ENCODE measurements around the gene TMC8. TPM values are rescaled to one million over a fixed set of nuclear protein-coding genes. Genes with fewer than 3 reads are reported as not detected.
A peak's percentile ranks its signal among the peaks of the same experiment; 100 is the strongest.

TMC8 gene
- polyA plus RNA-seq, 3 donors: 1.1 to 3.5 (median 2.4) TPM

DNA sequence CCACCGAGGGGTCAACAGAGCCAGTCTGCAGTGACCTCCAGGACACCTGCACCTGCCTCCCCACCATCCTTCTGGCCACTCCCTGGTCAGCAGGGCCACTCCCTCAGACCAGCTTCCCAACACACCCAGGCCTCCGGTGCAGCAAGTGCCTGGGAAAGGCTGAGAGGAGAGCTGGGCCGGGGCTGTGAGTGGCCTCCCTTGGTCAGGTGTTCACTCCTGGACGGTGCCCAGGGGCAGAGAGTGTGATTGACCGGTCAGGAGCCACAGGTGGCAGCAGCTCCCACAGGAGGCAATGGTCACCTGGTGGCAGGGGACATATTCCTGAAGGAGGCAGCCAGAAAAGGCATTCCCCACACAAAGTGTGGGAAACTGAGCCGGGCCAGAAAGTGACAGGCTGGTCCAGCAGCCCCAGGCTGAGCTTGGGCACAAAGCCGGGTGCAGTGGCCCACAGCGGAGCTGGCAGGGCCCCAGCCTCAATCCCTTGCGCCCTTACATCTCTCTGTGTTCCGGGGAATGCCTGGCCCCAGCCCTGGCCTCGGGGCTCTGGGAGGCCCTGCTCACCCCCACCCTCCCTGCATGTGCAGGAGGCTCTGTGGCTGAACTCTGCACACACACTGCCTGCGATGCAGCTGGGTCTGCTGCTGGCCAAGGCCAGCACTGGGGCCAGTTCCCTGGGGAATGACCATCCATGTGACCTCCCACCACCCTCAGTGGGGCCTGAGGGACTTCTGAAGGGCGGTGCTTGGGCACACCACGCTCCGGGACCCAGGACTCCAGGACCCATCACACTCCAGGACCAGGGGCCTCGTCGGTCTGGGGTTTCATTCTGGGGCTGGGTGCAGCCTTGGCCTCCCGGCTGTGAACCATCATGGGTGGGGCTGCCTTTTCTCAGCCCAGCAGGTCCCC lies 14.4 kb downstream of the TMC8 start:
- no peak for DNase-seq (ENCODE audit: extremely low read depth in 1 of 11, low read depth in 9 of 11, low spot score in 4 of 11)

DNA sequence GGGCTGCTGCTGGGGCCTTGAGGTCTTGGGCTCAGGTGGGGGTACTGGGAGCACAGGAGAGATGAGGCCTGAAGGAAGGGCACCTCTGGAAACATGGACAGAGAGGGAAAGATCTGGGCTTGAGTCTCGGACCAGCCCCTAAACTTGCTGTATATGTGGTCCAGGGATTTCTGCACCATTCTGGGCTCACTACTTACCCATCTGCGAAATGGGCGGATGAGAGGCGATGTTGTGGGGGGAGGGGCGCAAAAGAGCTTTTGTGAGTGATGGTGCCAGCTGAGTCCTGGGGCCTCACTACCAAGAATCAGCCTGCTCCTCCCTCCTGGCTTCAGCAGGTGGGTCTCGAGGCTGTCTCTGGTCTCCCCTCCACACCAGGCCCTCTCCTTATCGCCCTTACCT lies 15.9 kb downstream of the TMC8 start:
- no peak for DNase-seq (ENCODE audit: extremely low read depth in 1 of 11, low read depth in 9 of 11, low spot score in 4 of 11)

DNA sequence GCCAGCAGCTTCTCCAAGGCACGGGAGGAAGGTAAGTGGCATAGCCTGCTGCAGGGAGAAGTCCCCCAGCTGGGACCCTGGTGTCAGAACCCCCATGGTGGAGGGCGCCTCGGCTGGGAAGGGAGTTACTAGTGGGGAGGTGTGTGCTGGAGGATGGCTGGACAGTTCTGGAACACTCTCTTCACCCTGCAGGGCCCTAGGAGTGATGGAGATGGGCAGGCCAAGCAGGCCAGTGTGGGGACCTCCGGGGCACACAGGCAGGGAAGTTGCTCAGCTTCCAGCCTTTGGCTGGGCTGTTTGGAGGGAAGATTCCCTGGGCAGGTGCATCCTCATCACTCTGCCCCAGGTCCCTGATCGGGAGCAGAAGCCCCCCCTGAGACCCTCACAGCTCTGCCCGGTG lies 16.3 kb downstream of the TMC8 start:
- no peak for DNase-seq (ENCODE audit: extremely low read depth in 1 of 11, low read depth in 9 of 11, low spot score in 4 of 11)

DNA sequence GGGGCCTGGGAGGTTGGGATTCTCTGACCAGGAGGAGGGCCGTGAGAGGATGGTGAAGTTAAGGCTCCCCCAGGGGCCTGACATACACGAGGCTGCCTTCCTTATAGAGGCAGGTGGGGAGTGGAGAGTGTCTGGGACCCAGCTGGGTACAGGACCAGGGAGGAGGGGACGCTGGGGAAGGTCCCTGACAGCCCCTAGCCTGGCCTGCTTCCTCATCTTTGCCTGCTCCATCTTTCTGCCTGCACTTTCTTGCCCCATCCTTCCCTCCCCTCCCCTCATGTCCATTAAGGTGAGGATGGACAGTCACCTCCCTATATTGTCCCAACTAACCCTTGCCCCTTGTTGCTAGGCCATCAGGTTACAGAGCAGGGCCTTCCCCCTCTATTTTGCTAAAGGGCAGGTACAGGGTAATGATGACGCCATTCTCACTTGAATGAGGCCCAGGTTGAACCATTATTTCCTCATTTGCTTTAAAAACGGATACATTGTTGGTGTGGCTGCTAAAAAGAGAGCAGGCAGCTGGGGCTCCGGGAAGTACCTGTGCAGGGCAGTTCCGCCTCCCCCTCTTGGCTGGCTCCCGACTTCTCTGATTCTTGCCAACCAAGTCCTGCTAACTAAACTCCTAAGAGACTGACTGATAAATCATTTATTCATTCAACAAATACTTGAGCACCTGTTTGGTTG lies 16.9 kb downstream of the TMC8 start:
- no peak for DNase-seq (ENCODE audit: extremely low read depth in 1 of 11, low read depth in 9 of 11, low spot score in 4 of 11)

DNA sequence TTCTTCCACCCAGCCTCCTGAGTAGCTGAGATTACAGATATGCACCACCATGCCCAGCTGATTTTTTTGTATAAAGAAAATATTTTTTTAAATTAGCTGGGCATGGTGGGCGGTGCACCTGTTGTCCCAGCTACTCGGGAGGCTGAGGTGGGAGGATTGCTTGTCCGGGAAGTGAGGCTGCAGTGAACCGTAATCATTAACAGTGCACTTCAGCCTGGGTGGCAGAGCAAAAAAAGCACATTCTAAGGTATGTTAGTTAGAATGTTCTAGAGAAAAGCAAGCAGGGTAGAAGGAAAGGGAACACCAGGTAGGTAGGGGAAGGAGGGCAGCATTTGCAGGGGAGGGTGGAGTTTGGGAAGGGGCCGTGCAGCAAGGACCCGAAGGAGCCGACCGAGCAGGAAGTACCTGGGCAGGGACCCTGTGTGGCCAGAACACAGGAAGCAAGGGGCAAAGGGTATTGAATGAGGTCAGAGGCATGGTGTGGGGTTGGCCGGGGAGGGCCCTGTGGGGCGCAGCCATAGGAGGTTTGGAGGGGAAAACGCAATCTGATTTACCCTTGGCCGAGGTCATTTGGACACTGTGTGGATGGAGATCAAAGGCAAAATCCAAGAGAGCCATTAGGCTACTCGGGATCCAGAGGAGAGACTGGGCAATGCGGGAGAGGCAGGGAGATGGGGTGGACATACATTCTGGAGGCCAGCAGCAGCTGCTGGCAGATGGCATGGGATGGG lies 17.9 kb downstream of the TMC8 start:
- DNase-seq (ENCODE audit: extremely low read depth in 1 of 11, low read depth in 9 of 11, low spot score in 4 of 11): no peak

DNA sequence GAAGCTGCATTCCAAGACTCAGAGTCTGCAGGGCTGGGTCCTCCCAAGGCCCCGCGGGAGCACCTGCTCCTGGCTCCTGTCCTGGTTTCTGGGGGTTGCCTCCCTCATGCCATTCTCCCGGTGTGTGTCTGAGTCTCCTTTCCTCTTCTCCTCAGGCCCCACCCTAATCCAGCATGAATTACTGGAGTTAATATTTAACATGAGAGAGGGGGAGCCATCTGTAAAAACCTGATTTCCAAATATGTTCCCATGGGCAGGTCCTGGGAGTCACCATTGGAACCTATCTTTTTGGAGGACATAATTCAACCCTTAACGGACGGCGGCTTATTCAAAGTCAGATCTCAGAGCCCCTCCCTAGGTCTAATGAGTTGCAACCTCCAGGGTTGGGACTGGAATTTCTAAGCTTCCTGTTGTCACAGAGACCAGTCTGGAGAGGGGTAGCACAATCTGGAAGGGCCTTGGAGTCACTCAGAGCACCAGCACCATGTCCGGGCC lies 21.0 kb downstream of the TMC8 start:
- no peak for DNase-seq (ENCODE audit: extremely low read depth in 1 of 11, low read depth in 9 of 11, low spot score in 4 of 11)

DNA sequence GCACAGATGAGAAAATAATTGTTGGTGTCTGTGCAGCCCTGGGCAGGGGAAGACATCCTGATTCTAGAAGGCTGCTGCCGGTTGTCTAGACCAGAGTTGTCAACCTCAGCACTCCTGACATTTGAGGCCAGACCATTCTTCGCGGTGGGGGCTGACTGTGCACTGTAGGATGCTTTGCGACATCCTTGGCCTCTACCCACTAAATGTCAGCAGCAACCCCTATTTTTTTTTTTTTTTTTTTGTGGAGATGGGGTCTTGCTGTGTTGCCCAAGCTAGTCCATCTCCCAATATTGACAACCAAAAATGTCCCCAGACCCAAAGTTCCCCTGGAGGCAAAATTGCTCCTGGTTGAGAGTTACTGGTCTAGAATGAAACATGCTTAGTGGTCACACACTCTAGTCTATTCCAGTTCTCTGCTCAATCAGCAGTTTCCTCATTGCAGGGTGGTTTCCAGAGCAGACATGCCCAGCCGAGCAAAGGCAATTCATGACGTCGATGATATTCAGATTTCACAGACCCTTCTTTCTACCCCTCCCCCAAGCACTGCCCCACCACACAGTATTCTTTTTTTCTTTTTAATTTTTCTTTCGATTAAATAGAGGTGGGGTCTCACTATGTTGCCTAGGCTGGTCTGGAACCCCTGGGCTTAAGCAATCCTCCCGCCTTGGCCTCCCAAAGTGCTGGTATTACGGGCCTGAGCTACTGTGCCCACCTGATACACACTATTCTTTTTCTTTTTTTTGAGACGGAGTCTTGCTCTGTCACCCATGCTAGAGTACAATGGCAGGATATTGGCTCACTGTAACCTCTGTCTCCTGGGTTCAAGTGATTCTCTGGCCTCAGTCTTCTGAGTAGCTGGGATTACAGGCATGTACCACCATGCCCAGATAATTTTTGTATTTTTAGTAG lies 24.6 kb downstream of the TMC8 start:
- DNase-seq (ENCODE audit: extremely low read depth in 1 of 11, low read depth in 9 of 11, low spot score in 4 of 11): no peak

DNA sequence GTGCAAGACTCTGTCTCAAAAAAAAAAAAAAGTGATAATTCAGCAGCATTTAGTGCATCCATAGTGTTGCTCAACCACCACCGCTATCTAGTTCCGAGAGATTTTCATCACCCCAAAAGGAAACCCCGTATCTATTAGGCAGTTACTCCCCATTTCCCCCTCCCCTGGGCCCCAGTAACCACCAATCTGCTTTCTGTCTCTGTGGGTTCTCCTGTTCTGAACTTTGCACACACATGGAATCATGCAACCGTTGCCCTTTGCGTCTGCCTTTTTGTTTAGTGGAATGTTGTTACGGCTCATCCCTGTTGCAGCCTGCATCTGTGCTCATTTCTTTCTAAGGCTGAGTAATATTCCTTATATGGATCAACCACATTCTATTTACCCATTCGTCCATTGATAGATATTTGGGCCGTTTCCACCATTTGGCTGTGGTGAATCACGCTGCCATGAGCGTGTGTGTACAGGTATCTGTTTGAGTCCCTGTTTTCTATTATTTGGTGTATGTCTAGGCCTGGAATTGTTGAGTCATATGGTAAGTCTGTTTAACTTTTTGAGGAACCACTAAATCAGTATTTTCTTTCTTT lies 29.1 kb downstream of the TMC8 start:
- no peak for DNase-seq (ENCODE audit: extremely low read depth in 1 of 11, low read depth in 9 of 11, low spot score in 4 of 11)

DNA sequence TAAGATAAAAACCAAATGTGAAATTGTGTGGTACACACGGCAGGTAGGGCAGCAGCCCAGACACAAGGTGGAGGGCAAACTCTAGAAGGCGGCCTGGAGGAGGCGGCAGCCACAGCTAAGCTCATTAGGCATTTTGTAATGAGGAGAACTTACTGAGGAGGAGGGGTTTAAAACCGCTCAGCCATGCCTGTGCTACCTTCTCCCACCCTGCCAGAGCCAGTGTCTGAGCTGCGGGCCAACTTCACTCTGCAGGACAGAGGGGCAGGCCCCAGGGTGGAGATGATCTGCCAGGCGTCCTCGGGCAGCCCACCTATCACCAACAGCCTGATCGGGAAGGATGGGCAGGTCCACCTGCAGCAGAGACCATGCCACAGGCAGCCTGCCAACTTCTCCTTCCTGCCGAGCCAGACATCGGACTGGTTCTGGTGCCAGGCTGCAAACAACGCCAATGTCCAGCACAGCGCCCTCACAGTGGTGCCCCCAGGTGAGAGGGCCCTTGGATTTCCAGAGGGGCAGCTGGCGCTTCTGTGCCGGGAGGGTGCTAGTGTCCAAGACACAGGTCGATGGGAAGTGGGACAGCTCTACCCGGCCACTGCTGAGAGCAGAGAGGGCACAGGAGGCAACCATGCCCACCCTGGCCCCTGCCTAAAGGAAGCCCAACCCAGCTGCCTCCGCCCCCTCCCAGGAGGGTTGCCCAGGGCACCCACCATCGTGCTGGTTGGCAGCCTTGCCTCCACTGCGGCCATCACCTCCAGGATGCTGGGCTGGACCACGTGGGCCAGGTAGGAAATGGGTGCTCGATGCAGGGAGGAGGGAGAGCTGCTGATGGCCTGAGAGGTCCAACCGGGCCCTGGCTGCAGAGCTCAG lies 33.5 kb downstream of the TMC8 start:
- no peak for DNase-seq (ENCODE audit: extremely low read depth in 1 of 11, low read depth in 9 of 11, low spot score in 4 of 11)

DNA sequence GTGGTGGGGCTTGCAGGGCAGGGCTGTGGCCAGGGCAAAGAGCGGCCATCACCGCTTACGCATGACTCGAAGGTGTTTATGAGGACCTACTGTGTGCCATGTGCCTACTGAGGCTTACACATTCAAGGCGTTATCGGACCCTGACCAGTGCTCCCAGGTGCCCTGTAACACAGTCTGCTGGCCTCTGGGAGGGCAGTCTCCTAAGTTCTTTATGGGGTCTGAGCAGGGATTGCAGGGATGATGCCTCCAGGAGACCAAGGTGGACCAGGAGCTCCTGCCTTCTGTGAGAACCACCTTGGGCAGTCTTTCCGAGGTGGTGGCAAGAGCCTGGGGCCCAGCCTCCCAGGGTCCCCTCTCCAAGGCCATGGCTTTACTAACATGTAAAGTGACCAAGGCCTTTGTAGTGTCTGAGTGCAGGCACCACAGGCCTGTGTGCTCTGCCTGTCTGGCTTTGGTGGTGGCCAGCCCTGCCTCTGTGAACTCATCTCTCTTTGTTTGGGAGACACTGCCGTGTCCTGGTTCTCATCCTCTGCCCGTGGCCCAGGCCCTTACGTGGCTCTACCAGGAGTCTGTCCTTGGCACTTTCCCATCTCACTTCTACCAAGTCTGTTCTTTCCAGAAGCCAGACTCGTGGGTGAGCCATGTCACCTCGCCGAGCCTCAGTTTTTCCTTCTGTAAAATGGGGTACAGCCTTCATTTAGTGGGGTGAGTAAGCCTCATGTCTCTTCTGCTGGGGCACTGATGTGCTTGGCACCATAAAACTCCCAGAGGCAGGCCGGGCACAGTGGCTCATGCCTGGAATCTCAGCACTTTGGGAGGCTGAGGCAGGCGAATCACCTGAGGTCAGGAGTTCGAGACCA lies 34.4 kb downstream of the TMC8 start:
- DNase-seq (ENCODE audit: extremely low read depth in 1 of 11, low read depth in 9 of 11, low spot score in 4 of 11): no peak

DNA sequence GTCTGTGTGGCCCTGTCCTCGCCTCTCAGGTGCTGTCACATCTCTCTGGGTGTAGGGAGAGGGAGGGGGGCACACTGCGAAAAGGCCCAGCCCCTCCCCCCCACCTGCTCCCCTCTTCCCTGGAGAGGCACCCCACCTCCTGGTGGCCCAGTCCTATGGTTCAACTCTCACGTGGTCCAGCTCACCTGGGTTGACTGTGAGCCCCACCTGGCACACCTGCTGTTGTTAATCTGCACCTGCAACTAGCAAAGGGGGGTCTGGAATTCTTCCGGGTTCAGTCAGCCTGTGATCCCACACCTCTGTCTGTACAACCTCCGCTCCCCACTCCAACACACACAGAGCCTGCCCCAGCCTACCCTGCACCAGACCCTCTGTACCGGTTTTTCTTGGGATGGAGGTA lies 35.8 kb downstream of the TMC8 start:
- no peak for DNase-seq (ENCODE audit: extremely low read depth in 1 of 11, low read depth in 9 of 11, low spot score in 4 of 11)

DNA sequence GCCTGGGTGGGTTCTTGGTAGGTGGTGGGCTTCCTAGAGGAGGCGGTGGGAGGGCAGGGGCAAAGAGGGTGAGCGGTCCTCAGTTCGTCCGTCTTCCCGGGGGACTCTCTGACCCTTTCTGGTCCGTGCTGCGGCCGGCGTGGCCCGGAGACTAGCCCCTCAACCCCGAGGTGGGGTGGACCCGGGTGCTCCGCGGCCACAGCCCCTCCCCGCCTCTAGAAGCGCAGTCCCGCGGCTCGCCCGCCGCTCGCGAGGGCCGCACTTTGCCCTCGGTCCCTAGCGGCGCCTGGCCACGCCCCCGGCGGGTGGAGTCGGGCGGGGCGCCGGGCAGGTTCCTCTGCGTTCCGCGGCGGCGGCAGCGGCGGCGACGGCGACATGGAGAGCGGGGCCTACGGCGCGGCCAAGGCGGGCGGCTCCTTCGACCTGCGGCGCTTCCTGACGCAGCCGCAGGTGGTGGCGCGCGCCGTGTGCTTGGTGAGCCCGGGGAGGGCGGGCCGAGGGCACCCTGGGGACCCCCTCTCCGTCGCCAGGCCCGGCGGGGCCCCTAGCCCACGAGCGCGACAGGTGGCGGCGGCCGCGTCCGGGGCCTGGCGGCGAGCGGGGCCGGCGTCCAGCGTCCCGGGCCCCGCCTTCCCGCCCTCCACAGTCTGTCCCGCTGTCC lies 37.8 kb downstream of the TMC8 start, which contains the start of gene SYNGR2:
Gene SYNGR2, plus strand, starts transcription at position 340 of the 661 bp plus-strand sequence. Its CDS starts 36 bp downstream, at position 376.
- DNase-seq (ENCODE audit: extremely low read depth in 1 of 11, low read depth in 9 of 11, low spot score in 4 of 11): peak in 5 of 11 donors; percentile 63 to 77 (median 74)

DNA sequence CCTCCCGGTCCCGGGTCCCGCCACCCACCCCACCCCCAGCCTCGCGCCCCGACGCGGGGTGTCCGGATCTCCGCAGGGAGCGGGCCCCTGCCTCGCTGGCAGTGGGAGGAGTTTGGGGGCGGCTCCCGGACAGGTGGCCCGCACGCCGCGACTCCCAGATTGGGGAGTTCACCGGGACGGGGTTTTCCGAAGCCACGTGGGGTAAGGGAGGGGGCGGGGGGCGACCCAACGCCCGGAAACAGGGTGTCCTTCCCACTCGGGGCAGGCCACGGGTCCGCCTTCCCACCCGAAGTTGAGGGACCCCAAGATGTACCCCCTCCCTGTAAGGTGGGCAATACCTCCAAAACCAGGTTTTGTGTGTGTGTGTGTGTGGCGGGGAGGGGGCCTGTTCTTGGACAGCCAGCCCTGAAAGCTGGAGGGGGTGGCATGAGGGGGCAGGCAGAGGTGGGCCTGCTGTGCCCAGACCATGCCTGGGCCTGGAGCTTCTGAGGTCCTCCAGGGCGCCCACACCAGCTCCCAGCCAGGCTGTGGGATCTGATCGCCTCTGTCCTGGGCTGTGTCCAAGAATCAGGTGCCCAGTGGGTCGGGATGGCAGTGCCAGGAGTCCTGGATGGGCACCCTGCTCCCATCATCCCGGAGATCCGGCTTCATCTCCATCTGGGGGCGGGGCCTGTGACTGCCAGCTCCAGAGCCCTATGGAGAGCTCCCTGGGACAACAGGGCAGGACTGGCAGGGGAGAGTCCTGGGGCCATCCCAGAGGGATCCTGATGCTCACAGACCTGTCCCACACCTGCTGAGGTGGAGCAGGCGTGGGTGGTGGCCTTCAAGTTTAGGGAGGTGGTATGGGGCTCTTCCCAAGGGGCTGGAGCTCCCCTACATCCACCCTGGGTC lies 38.6 kb downstream of the TMC8 start:
- no peak for DNase-seq (ENCODE audit: extremely low read depth in 1 of 11, low read depth in 9 of 11, low spot score in 4 of 11)

DNA sequence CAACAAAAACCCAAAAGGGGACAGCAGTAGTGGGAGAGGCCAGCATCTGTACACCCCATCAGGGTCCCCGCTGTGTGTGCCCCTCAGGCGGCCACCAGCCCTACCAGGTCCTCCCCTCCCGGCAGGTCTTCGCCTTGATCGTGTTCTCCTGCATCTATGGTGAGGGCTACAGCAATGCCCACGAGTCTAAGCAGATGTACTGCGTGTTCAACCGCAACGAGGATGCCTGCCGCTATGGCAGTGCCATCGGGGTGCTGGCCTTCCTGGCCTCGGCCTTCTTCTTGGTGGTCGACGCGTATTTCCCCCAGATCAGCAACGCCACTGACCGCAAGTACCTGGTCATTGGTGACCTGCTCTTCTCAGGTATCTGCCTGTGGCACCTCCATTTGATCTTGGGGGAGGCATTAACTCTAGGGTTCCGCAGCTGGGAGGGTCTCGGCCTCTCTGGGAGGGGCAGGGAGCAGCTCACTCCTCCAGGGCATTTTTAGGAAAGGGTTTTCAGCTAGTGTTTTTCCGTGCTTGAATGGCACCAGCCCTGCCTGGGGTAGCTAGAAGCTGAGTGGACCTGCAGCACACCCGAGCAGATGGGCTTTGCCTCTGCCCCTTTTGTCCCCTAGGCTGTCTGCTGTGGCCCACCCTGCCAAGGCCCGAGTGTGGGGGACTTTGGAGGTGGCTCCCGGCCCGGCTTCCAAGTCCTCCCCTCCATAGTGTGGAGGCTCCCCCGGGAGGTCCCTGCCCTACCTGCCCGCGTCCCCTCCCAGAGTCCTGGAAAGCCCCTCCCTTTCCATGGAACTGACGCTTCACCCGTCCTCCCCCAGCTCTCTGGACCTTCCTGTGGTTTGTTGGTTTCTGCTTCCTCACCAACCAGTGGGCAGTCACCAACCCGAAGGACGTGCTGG lies 40.4 kb downstream of the TMC8 start:
- DNase-seq (ENCODE audit: extremely low read depth in 1 of 11, low read depth in 9 of 11, low spot score in 4 of 11): no peak

All from renal cortex interstitium (tissue), 11 donors.